MCF 10A (cell line): ENCODE results near the gene RNF183. TPM values are rescaled to one million over a fixed set of nuclear protein-coding genes. Genes with fewer than 3 reads are reported as not detected.

ENCODE experiments used
- BruUV-seq: library from RNA; stranded (reverse); fragments of 400-500 nt; replicated peaks from 2 replicates; lab custom pipeline; 2021; lab: Mats Ljungman, UMichigan
- CTCF ChIA-PET: fragments of 300-600 bp; sonication (Branson Sonifier 250); formaldehyde crosslinking; extraction: SDS; loops from one replicate; lab custom pipeline; 2021; ENCODE audit warnings: antibody characterized with exemption, inconsistent platforms; lab: Yijun Ruan, JAX
- POLR2A ChIA-PET: fragments of 300-600, 350-650 bp; sonication (Branson Sonifier 250); formaldehyde crosslinking; extraction: SDS; loops from one replicate; lab custom pipeline; 2020; ENCODE audit warnings: antibody characterized with exemption, inconsistent platforms; lab: Yijun Ruan, JAX
- DNase-seq: peaks from one replicate; pipeline ENCODE4 v3.0.0-alpha.2; 2018; ENCODE audit not compliant: unreplicated experiment
- H3K27ac Mint-ChIP-seq: one replicate; pipeline ENCODE4 v1.8.0; 2022; ENCODE audit warnings: mild to moderate bottlenecking, low read depth, mixed read lengths; ENCODE audit not compliant: unreplicated experiment
- H3K27me3 Mint-ChIP-seq: one replicate; pipeline ENCODE4 v1.8.0; 2022; ENCODE audit warnings: mixed read lengths; ENCODE audit not compliant: insufficient read depth, unreplicated experiment
- H3K36me3 Mint-ChIP-seq: one replicate; pipeline ENCODE4 v1.8.0; 2022; ENCODE audit warnings: mild to moderate bottlenecking, moderate library complexity, mixed read lengths; ENCODE audit not compliant: insufficient read depth, unreplicated experiment
- H3K4me1 Mint-ChIP-seq: one replicate; pipeline ENCODE4 v1.8.0; 2022; ENCODE audit warnings: mixed read lengths; ENCODE audit not compliant: insufficient read depth, unreplicated experiment
- H3K4me3 Mint-ChIP-seq: one replicate; pipeline ENCODE4 v1.8.0; 2022; ENCODE audit warnings: mild to moderate bottlenecking, moderate library complexity, mixed read lengths; ENCODE audit not compliant: unreplicated experiment
- H3K9me3 Mint-ChIP-seq: one replicate; pipeline ENCODE4 v1.8.0; 2022; ENCODE audit warnings: mixed read lengths; ENCODE audit not compliant: unreplicated experiment
- CTCF ChIP-seq: fragments of 200-600 bp; IDR thresholded peaks from one replicate; pipeline ENCODE4 v1.8.0; 2022; ENCODE audit warnings: antibody characterized with exemption, mild to moderate bottlenecking; ENCODE audit not compliant: unreplicated experiment
- intact Hi-C: fragments of 100-400 bp; cut with micrococcal nuclease; formaldehyde crosslinking; loops from 2 replicates; pipeline ENCODE4 v1.14.1; 2022
- total RNA-seq: library from RNA; stranded (reverse); gene quantifications from 2 replicates; pipeline ENCODE4 v1.2.3, GENCODE V29; 2022

Gene RNF183
- total RNA-seq, 1 experiment from 2014 or later = not detected

GRCh38 chr9:113340011-113340699 is 37.0 kb upstream of the RNF183 start, which contains the start of gene WDR31:
WDR31 (minus strand) TSS chr9:113340275; CDS start chr9:113332022, 8,253 bp downstream.
- H3K27me3 Mint-ChIP-seq = no peaks in the 10 kb centered on the region
- no peaks in the 10 kb centered on the region for H3K9me3 Mint-ChIP-seq
- no TSS peak for BruUV-seq
- peak within 1 kb of the TSS; percentile 76 for H3K27ac Mint-ChIP-seq
- no peaks in the 10 kb centered on the region for H3K36me3 Mint-ChIP-seq
- no peak for TF ChIP-seq CTCF
- intact Hi-C loops = no loop called here
- DNase-seq = peak; percentile 82
- ChIA-PET POLR2A (interaction anchor here (0.6 to 2.1 kb wide), 12 partner anchors 8 to 189 kb away, joined by 3 to 20 read pairs (median 4); partner anchors contain the start of genes ALAD, BSPRY, C9orf43 and CDC26), CTCF (interaction anchor here (0.6 to 2.1 kb wide), 14 partner anchors 9 to 1254 kb away, joined by 3 to 9 read pairs (median 4); partner anchors contain the start of genes ALAD and BSPRY)
- peaks cover 20% of the 10 kb centered on the region for H3K4me1 Mint-ChIP-seq
- H3K4me3 Mint-ChIP-seq = peak within 1 kb of the TSS; percentile 80

- peaks cover 20% of the 10 kb centered on the region for H3K4me1 Mint-ChIP-seq
- no peak overlapping the region for H3K27ac Mint-ChIP-seq
- no peaks in the 10 kb centered on the region for H3K36me3 Mint-ChIP-seq
- no peak for DNase-seq
- BruUV-seq = no TSS peak
- ChIA-PET CTCF (interaction anchor here (0.7 kb wide), 1 partner anchor 248 kb away, joined by 3 read pairs; no protein-coding TSS in a partner anchor), POLR2A (interaction anchor here (0.7 kb wide), 1 partner anchor 73 kb away, joined by 4 read pairs; the partner anchor contains the start of genes C9orf43 and POLE3)
- TF ChIP-seq CTCF = no peak
- no peaks in the 10 kb centered on the region for H3K27me3 Mint-ChIP-seq
- intact Hi-C loops = no loop called here
- no peaks in the 10 kb centered on the region for H3K9me3 Mint-ChIP-seq
- no peak overlapping the region for H3K4me3 Mint-ChIP-seq
Measured at GRCh38 chr9:113337714-113338113, 34.5 kb upstream of the RNF183 start.

GRCh38 chr9:113331780-113332179 is 28.6 kb upstream of the RNF183 start:
- CTCF ChIA-PET = interaction anchor here (0.6 kb wide), 1 partner anchor 399 kb away, joined by 3 read pairs; no protein-coding TSS in a partner anchor
- BruUV-seq = no TSS peak
- POLR2A ChIA-PET = no interaction called here
- no peaks in the 10 kb centered on the region for H3K27me3 Mint-ChIP-seq
- H3K36me3 Mint-ChIP-seq = peaks cover 11% of the 10 kb centered on the region
- intact Hi-C loops = loop anchor here (1.0 kb wide), 1 partner anchor 17 kb away; no protein-coding TSS in a partner anchor
- H3K4me1 Mint-ChIP-seq = no peaks in the 10 kb centered on the region
- H3K4me3 Mint-ChIP-seq = no peak overlapping the region
- H3K9me3 Mint-ChIP-seq = no peaks in the 10 kb centered on the region
- DNase-seq = no peak
- H3K27ac Mint-ChIP-seq = no peak overlapping the region
- TF ChIP-seq CTCF = no peak
